ENCODE data around the gene USP54. TPM values are rescaled to one million over a fixed set of nuclear protein-coding genes. Genes with fewer than 3 reads are reported as not detected.

Gene USP54
- total RNA-seq, 4 donors from 2014 or later = 54.0 to 83.5 (median 65.8) TPM

DNA sequence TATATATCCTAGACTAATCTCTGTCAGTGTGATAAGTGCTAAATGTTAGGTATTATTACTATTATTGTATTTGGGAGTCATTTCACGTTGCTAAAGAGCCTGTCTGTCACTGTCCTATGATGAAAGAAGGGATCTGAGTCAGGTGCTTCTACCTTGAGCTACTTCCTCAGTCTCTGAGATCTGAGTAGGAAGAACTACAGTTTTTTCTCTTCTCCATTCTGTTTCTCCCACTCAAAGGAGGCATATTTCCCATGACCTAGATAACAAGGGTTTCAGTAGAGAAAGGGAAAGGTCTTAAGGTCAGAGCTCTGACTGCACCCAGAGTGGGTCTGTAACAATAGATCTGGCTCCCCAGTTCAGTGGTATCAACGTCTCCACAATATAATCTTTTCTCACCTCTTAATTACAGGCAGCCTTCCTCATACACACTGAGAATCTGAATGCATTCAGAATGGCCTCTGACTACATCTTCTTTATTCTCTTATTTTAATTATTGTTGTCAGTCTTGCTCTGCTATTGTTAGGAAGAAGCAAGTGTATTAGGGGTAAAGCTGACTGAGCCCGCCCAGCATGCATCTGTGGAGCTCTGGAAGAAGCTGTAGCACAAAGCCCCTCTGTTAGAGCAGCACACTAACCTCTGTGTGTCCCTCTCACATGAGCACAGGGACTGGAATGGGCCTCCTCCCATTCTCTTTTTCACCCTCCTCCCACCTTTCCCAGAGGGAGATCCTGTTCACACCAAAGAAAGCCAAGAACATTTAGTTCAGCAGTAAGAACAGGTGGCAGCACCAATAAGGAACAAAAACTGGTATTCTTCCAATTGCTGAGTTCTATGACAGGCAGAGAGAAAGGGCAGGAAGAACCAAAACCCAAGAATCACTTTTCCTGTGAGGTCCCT lies 38.1 kb downstream of the USP54 start:
- TF ChIP-seq CTCF (IDR thresholded peaks at IDR 0.05) = no peak
- no peak for TF ChIP-seq POLR2A (IDR thresholded peaks at IDR 0.05)
- H3K4me3 ChIP-seq (ENCODE audit: low read depth, poor library complexity, severe bottlenecking) = no peak overlapping the region
- intact Hi-C loops (cut with DNase I; ENCODE audit: low total_unique reads) = no loop called here
- no peak for DNase-seq (ENCODE audit: low spot score in 2 of 2)
- 71 to 78% methylated on average over 3 of the region's 3 CpGs for WGBS, 2 donors

DNA sequence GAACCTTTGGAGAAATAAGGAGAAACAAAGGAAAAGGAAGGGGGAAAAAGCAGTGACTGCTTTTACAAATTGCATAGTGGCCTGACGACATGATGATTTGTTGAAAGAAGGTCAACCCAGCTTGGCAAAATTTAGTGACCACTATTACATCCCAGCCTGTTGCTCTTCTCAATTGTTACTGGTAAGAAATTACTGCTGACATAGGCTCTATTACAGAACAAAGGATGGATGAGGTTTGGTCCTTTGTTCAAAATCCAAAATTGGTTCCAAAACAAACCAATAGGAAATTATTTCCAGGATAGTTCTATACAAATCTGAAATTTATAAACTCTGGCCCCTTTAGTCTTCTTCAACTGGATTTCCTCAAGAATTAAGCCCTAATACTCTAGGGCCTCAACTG lies 39.6 kb downstream of the USP54 start:
- TF ChIP-seq CTCF (IDR thresholded peaks at IDR 0.05) = no peak
- TF ChIP-seq POLR2A (IDR thresholded peaks at IDR 0.05) = no peak
- WGBS, 2 donors = 94 to 96% methylated on average over 1 of the region's 1 CpG
- intact Hi-C loops (cut with DNase I; ENCODE audit: low total_unique reads) = no loop called here
- DNase-seq (ENCODE audit: low spot score in 2 of 2) = no peak
- no peak overlapping the region for H3K4me3 ChIP-seq (ENCODE audit: low read depth, poor library complexity, severe bottlenecking)

DNA sequence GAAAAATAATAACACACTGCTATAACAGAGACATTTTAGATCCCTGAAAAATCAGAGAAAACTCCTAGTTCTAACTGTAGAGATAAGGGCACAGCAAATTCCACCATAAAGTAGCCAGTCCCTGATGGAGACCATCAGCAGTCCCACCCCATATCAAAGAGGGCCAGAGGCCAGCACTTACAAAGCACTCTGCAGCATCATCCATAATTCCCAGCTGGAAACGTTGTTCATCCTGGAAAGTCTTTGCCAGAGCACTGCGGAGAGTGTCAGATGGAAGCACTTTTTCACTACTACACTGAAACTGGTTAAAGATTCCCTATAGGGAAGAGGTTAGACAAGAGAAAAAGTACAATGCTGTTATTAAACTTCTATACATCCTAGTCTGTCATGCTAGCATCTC lies 45.8 kb downstream of the USP54 start:
- WGBS, 2 donors = 64 to 74% methylated on average over 2 of the region's 2 CpGs
- no peak for TF ChIP-seq CTCF (IDR thresholded peaks at IDR 0.05)
- no peak for TF ChIP-seq POLR2A (IDR thresholded peaks at IDR 0.05)
- no peak for DNase-seq (ENCODE audit: low spot score in 2 of 2)
- intact Hi-C loops (cut with DNase I; ENCODE audit: low total_unique reads) = no loop called here
- H3K4me3 ChIP-seq (ENCODE audit: low read depth, poor library complexity, severe bottlenecking) = no peak overlapping the region

- TF ChIP-seq POLR2A (IDR thresholded peaks at IDR 0.05) (no peak), CTCF (IDR thresholded peaks at IDR 0.05) (no peak)
- no peak overlapping the region for H3K4me3 ChIP-seq (ENCODE audit: low read depth, poor library complexity, severe bottlenecking)
- WGBS, 2 donors = 81 to 88% methylated on average over 7 of the region's 7 CpGs
- DNase-seq (ENCODE audit: low spot score in 2 of 2) = no peak
- intact Hi-C loops (cut with DNase I; ENCODE audit: low total_unique reads) = no loop called here
These were observed 53.4 kb downstream of the USP54 start for GRCh38 chr10:73537709-73538108.

DNA sequence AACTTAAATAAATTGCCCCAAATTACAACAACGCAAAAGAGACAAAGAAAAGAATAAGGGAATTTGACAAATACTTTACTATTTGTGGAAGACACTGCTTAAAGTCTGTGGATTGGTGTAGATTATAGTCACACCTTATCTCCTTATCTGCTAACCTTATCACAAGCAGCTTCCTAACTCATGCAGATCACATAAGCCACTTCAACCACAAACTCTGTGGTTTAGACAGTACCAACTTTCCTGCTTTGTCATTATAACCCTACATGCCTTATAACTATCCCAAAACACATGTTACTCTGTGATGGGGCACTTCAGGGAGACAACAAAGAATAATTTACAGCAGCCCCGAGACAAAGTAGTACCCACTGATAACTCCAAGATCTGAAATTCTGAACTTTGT lies 53.9 kb downstream of the USP54 start:
- intact Hi-C loops (cut with DNase I; ENCODE audit: low total_unique reads) = no loop called here
- H3K4me3 ChIP-seq (ENCODE audit: low read depth, poor library complexity, severe bottlenecking) = no peak overlapping the region
- no peak for DNase-seq (ENCODE audit: low spot score in 2 of 2)
- 80 to 89% methylated on average over 2 of the region's 2 CpGs for WGBS, 2 donors
- TF ChIP-seq CTCF (IDR thresholded peaks at IDR 0.05) (no peak), POLR2A (IDR thresholded peaks at IDR 0.05) (no peak)

Measured in lower leg skin (tissue), 4 donors.